Right lobe of liver (tissue), 4 donors: ENCODE measurements around the gene HNRNPM.

Experiments used
- POLR2A ChIP-seq: fragments of 450-650 bp; IDR thresholded peaks from one replicate; pipeline ENCODE4 v1.6.1; 2017; ENCODE audit warnings: antibody characterized with exemption, mild to moderate bottlenecking
- TF ChIP-seq, protein P1 (sequence below), 4 donors: fragments of 200-600 bp in 3 of 4; fragments of 450-650 bp in 1 of 4; IDR thresholded peaks; one replicate each; pipeline versions ENCODE4 v1.5.1 to v1.8.0; 2016 to 2022; ENCODE audit warnings: antibody characterized with exemption in 4 of 4, mild to moderate bottlenecking in 2 of 4
- donor health status: DM: no; HTN: no; CAD: no.
- donor health status: DM: no; HTN: no; CAD: no.
- donor health status: DM: no; HTN: yes; CAD: no.

DNA sequence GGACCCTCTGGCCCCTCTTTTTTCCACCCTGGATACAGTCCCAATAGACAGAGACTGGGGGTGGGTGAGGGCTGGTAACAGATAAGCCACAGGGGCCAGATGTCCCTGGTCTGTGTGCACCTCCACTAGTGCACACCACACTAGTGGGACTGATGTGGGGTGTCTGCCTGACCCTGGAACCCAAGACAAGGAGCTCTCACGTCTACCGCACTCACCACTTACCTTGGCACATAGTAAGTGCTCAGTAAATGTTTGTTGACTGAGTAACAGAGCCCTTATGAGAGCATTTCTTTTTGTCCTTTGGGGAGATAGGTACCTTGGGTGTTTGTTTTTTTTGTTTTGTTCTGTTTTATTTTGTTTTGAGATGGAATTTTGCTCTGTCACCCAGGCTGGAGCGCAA is 92.3 kb downstream of the HNRNPM start:
- TF ChIP-seq, protein P1, sequence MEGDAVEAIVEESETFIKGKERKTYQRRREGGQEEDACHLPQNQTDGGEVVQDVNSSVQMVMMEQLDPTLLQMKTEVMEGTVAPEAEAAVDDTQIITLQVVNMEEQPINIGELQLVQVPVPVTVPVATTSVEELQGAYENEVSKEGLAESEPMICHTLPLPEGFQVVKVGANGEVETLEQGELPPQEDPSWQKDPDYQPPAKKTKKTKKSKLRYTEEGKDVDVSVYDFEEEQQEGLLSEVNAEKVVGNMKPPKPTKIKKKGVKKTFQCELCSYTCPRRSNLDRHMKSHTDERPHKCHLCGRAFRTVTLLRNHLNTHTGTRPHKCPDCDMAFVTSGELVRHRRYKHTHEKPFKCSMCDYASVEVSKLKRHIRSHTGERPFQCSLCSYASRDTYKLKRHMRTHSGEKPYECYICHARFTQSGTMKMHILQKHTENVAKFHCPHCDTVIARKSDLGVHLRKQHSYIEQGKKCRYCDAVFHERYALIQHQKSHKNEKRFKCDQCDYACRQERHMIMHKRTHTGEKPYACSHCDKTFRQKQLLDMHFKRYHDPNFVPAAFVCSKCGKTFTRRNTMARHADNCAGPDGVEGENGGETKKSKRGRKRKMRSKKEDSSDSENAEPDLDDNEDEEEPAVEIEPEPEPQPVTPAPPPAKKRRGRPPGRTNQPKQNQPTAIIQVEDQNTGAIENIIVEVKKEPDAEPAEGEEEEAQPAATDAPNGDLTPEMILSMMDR (IDR thresholded peaks at IDR 0.05), result no peak
- TF ChIP-seq POLR2A, result no peak
